Mesothelial cell of epicardium (in vitro differentiated cells): ENCODE results near the gene ISYNA1. TPM values are rescaled to one million over a fixed set of nuclear protein-coding genes. Genes with fewer than 3 reads are reported as not detected.
A peak's percentile ranks its signal among the peaks of the same experiment; 100 is the strongest.

ENCODE experiments used
- DNase-seq, 2 experiments: peaks; one replicate each; pipeline ENCODE4 v3.0.0; 2021; ENCODE audit warnings: low spot score in 2 of 2; ENCODE audit not compliant: unreplicated experiment in 2 of 2
- H3K27ac Mint-ChIP-seq: 2 replicates; pipeline ENCODE4 v1.8.0; 2021; ENCODE audit warnings: mixed read lengths
- H3K27me3 Mint-ChIP-seq: 2 replicates; pipeline ENCODE4 v1.8.0; 2021; ENCODE audit warnings: low read depth, mixed read lengths
- H3K36me3 Mint-ChIP-seq: 2 replicates; pipeline ENCODE4 v1.8.0; 2021; ENCODE audit warnings: mixed read lengths
- H3K4me1 Mint-ChIP-seq: 2 replicates; pipeline ENCODE4 v1.8.0; 2021; ENCODE audit warnings: mixed read lengths
- H3K4me3 Mint-ChIP-seq: 2 replicates; pipeline ENCODE4 v1.8.0; 2021; ENCODE audit warnings: mild to moderate bottlenecking, moderate library complexity, mixed read lengths
- H3K9me3 Mint-ChIP-seq: 2 replicates; pipeline ENCODE4 v1.8.0; 2021; ENCODE audit warnings: mixed read lengths
- total RNA-seq: library from RNA; stranded (reverse); gene quantifications from 3 replicates; pipeline ENCODE4 v1.2.1, GENCODE V29; 2021
- TF ChIP-seq, protein P1 (sequence below): fragments of 200-600 bp; sonication (generic); IDR thresholded peaks from one replicate; pipeline ENCODE4 v1.5.0; 2021; ENCODE audit warnings: antibody characterized with exemption; ENCODE audit not compliant: unreplicated experiment

Gene ISYNA1
- total RNA-seq, 1 donor from 2014 or later, result 826 TPM

GRCh38 chr19:18465964-18466339 lies 28.0 kb upstream of the ISYNA1 start:
- H3K27ac Mint-ChIP-seq, result no peak overlapping the region
- H3K9me3 Mint-ChIP-seq, result no peaks in the 10 kb centered on the region
- no peak overlapping the region for H3K4me3 Mint-ChIP-seq
- H3K36me3 Mint-ChIP-seq, result peaks cover 10% of the 10 kb centered on the region
- no peak for DNase-seq
- H3K27me3 Mint-ChIP-seq, result no peaks in the 10 kb centered on the region
- TF ChIP-seq, protein P1, sequence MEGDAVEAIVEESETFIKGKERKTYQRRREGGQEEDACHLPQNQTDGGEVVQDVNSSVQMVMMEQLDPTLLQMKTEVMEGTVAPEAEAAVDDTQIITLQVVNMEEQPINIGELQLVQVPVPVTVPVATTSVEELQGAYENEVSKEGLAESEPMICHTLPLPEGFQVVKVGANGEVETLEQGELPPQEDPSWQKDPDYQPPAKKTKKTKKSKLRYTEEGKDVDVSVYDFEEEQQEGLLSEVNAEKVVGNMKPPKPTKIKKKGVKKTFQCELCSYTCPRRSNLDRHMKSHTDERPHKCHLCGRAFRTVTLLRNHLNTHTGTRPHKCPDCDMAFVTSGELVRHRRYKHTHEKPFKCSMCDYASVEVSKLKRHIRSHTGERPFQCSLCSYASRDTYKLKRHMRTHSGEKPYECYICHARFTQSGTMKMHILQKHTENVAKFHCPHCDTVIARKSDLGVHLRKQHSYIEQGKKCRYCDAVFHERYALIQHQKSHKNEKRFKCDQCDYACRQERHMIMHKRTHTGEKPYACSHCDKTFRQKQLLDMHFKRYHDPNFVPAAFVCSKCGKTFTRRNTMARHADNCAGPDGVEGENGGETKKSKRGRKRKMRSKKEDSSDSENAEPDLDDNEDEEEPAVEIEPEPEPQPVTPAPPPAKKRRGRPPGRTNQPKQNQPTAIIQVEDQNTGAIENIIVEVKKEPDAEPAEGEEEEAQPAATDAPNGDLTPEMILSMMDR, result no peak
- no peaks in the 10 kb centered on the region for H3K4me1 Mint-ChIP-seq

- no peak overlapping the region for H3K27ac Mint-ChIP-seq
- H3K4me1 Mint-ChIP-seq, result no peaks in the 10 kb centered on the region
- no peaks in the 10 kb centered on the region for H3K9me3 Mint-ChIP-seq
- H3K4me3 Mint-ChIP-seq, result no peak overlapping the region
- peaks cover 12% of the 10 kb centered on the region for H3K36me3 Mint-ChIP-seq
- no peaks in the 10 kb centered on the region for H3K27me3 Mint-ChIP-seq
- TF ChIP-seq, protein P1, result no peak
- no peak for DNase-seq
Observed at GRCh38 chr19:18465214-18465963, 27.5 kb upstream of the ISYNA1 start.

DNA sequence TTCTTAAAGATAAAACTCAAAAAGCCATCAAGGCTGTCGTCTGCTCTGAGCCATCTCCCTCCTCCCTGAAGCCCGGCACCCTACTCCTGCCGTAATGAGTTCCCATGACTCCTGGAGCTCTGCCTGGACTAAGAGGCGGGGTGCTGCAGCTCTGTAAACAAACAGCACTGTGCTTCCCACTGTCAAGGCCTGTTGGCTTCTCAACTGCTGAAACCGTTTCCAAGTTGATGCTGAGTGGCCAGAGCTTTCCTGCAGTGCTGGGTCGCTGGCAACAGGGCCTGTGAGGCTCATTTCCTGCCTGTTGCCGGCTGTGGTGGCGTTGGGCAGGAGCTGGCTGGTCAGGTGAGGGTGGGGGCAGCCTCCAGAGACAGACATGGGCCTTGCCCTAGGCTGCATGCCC lies 26.7 kb upstream of the ISYNA1 start:
- TF ChIP-seq, protein P1, result no peak
- no peak for DNase-seq
- Mint-ChIP-seq H3K36me3 (peaks cover 12% of the 10 kb centered on the region), H3K4me3 (no peak overlapping the region), H3K27me3 (no peaks in the 10 kb centered on the region), H3K4me1 (no peaks in the 10 kb centered on the region), H3K27ac (peak overlapping the region; percentile 80), H3K9me3 (no peaks in the 10 kb centered on the region)

- H3K4me1 Mint-ChIP-seq, result no peaks in the 10 kb centered on the region
- no peak for DNase-seq
- H3K27ac Mint-ChIP-seq, result no peak overlapping the region
- no peaks in the 10 kb centered on the region for H3K27me3 Mint-ChIP-seq
- no peaks in the 10 kb centered on the region for H3K9me3 Mint-ChIP-seq
- H3K4me3 Mint-ChIP-seq, result no peak overlapping the region
- TF ChIP-seq, protein P1, result no peak
- peaks cover 12% of the 10 kb centered on the region for H3K36me3 Mint-ChIP-seq
Observed at GRCh38 chr19:18461471-18461870, 23.5 kb upstream of the ISYNA1 start.

GRCh38 chr19:18460900-18461299 lies 23.0 kb upstream of the ISYNA1 start:
- Mint-ChIP-seq H3K27ac (no peak overlapping the region), H3K9me3 (no peaks in the 10 kb centered on the region), H3K36me3 (peaks cover 17% of the 10 kb centered on the region), H3K4me3 (no peak overlapping the region), H3K4me1 (no peaks in the 10 kb centered on the region), H3K27me3 (no peaks in the 10 kb centered on the region)
- DNase-seq, result no peak
- TF ChIP-seq, protein P1, result no peak
